Smooth muscle cell of the coronary artery (primary cell): ENCODE results near the gene H2AZ1. TPM values are rescaled to one million over a fixed set of nuclear protein-coding genes. Genes with fewer than 3 reads are reported as not detected.

Experiments
- total RNA-seq: library from RNA; depleted of rRNA; stranded (reverse); fragments of >200 nt; gene quantifications from 2 replicates; pipeline ENCODE4 v1.2.3, GENCODE V29; 2014; ENCODE audit warnings: low replicate concordance

Gene H2AZ1
- 78.4 and 194 TPM in 2 replicates for total RNA-seq

GRCh38 chr4:99949999-99950912, at the start of gene H2AZ1:
Gene H2AZ1, minus strand, starts transcription at chr4:99950275. Its CDS starts 105 bp downstream, at chr4:99950170.

GRCh38 chr4:99946356-99947189, 3.5 kb downstream of the H2AZ1 start, which contains the start of gene DNAJB14:
Gene DNAJB14, minus strand, starts transcription at chr4:99946618. Its CDS starts 47 bp downstream, at chr4:99946571.

Other genes with a start within 250 kb of the H2AZ1 start
- gene DAPP1, start 133.4 kb downstream of the H2AZ1 start, total RNA-seq: 0.59 TPM in 1 of 2 replicates, not detected in the other
- gene LAMTOR3, start 55.8 kb downstream of the H2AZ1 start, total RNA-seq: 18.0 and 23.1 TPM in 2 replicates
- gene DNAJB14, start 3.7 kb downstream of the H2AZ1 start, total RNA-seq: 18.7 and 30.4 TPM in 2 replicates
- gene DDIT4L, start 240.2 kb upstream of the H2AZ1 start, total RNA-seq: 1.1 and 2.7 TPM in 2 replicates